Retinal pigment epithelial cell (primary cell): ENCODE measurements around the gene TBC1D1.

ENCODE experiments used
- DNase-seq: peaks from one replicate; pipeline ENCODE4 v3.0.0-alpha.2; 2010; ENCODE audit warnings: low read depth
- H3K4me3 ChIP-seq: 2 replicates; pipeline ENCODE4 v1.5.1; 2011; ENCODE audit warnings: mild to moderate bottlenecking, low read length, control low read depth, moderate library complexity
- TF ChIP-seq, protein P1 (sequence below): conservative IDR thresholded peaks from 2 replicates; pipeline ENCODE4 v1.5.1; 2011; ENCODE audit warnings: low read depth, low read length, control low read depth, inconsistent platforms

Gene TBC1D1

DNA sequence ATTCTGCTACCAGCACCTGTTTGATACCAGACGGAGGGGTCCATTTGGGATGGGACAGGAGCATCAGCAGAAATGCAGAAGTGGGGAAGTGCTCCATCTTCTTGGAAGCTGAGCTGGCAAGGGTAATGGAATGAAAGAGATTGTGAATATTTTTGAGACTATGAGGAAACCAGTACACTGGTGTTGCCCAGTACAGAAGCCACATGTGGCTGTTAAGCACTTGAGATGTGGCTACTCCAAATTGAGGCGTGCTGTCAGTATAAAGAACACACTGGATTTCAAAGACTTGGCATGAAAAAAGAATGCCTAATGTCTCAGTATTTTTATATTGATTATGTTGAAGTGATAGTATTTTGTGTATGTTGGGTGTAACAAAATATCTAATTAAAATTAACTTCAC lies 222.7 kb downstream of the TBC1D1 start:
- no peak overlapping the region for H3K4me3 ChIP-seq
- DNase-seq = no peak
- TF ChIP-seq, protein P1, sequence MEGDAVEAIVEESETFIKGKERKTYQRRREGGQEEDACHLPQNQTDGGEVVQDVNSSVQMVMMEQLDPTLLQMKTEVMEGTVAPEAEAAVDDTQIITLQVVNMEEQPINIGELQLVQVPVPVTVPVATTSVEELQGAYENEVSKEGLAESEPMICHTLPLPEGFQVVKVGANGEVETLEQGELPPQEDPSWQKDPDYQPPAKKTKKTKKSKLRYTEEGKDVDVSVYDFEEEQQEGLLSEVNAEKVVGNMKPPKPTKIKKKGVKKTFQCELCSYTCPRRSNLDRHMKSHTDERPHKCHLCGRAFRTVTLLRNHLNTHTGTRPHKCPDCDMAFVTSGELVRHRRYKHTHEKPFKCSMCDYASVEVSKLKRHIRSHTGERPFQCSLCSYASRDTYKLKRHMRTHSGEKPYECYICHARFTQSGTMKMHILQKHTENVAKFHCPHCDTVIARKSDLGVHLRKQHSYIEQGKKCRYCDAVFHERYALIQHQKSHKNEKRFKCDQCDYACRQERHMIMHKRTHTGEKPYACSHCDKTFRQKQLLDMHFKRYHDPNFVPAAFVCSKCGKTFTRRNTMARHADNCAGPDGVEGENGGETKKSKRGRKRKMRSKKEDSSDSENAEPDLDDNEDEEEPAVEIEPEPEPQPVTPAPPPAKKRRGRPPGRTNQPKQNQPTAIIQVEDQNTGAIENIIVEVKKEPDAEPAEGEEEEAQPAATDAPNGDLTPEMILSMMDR = no peak

DNA sequence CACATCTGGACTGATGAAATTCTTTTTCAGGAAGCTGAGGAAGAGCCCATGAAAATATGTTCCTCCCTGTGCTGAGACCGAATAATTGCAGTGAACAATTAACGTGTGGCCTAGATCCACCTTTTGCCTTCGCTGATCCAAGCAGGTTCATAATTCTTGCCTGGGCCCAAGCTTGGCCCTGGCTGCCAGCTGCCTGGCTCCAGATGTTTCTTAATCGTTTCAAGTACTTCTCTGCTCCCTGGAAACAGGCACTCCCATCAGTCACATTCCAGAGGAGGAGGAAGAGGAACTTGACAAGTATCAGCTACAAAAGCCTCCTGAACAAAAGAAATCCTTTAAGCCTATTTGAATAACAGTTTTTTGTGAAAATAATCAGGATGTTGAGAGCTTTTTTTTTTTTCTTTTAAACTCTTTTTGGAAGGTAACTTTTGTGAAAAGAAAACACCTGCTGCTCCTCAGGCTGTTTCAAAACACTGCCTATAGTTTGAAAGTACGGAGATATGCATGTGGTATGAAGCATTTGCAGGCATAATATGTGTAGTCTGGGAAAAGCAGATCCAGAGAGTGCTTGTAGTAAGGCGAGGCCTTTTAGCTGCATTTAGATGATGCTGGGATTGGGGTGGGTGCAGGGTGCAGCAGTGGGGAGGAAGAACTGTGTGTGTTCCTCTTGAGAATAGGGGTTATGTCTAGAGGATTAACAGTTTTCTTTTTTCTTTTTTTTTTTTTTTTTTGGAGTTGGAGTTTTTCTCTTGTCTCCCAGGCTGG lies 223.7 kb downstream of the TBC1D1 start:
- TF ChIP-seq, protein P1 = no peak
- DNase-seq = no peak
- H3K4me3 ChIP-seq = no peak overlapping the region

DNA sequence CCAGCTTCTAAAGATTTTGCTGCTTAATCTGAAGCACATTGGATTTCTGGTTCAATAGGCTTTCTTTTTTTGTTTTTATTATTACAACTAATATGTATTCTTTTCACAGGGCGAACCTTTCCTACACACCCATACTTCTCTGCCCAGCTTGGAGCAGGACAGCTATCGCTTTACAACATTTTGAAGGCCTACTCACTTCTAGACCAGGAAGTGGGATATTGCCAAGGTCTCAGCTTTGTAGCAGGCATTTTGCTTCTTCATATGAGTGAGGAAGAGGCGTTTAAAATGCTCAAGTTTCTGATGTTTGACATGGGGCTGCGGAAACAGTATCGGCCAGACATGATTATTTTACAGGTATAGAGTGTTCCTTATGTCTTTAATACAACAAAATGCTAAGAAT lies 224.7 kb downstream of the TBC1D1 start:
- TF ChIP-seq, protein P1 = no peak
- no peak for DNase-seq
- no peak overlapping the region for H3K4me3 ChIP-seq

DNA sequence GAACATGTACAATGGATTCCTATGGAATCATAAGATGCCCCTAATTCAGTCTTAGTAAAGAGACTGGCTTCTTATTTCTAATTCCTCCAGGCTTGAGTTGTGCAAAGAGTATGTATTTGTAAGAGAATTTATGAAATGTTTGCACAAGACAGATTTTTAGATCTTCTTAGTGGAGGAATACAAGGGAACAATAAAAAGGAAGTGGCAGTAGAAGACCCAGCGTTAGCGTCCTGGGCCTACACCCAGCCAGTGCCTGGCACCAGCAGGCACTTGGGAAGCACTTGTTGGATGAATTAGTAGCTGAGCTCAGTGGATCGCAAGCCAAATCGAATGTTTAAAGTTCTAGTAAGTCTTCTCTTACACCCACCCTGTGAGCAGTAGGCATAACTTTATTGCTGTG lies 226.7 kb downstream of the TBC1D1 start:
- TF ChIP-seq, protein P1 = no peak
- H3K4me3 ChIP-seq = no peak overlapping the region
- no peak for DNase-seq

DNA sequence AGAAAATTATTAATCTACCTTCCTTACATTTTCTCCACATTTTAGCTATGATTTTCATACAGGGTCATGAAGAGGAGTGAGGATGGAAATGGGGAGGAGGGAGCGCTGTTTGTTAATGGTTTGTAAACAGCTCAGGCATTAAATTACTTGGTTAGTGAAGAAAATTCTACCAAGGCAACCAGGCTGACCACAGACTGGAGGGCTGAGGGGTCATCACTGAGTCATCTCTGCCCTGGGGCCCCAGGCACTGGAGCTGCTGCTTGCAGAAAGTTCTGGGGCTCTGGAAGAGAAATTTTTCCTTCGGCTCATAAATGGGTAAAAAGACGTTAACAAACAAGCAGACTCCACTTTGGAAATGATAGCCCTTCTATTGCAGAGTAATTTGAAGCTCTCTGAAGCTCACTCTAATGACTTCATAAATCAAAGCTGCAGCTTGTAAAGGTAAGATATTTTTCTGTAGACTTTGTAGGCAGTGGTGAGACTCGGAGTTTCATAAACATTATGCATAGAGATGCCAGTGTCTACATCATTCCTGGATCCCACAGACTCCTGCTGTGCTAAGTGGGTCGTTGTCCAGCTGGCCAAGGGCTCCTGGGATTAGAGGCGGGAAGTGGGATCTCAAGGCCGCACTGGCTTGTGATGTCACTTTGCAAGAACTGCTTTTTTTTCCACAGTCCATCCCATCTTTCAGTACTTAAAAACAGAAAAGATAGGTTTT lies 228.9 kb downstream of the TBC1D1 start:
- no peak for DNase-seq

DNA sequence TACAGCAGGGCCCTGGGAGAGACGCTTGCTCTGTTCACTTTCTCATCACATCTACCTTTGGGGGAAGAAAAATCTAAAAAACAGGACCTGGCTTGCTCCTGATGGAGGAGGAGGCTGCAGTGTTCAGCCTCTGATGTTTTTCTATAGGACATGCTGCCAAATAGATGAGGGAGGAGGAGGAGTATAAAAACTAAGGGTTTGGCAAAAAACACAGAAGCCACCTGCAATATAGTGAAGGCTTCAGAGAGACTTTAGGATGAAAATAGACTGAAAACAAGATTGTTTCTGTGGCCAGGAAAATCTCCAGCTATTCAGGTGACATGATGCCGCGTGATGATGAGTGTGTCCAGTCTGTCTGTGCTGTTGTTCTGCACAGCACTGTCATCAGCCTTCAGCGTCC lies 229.9 kb downstream of the TBC1D1 start:
- DNase-seq = no peak
- H3K4me3 ChIP-seq = no peak overlapping the region
- TF ChIP-seq, protein P1 = no peak

More for the DNA sequence above, 228.9 kb downstream of the TBC1D1 start:
- TF ChIP-seq, protein P1 = no peak
- no peak overlapping the region for H3K4me3 ChIP-seq

DNA sequence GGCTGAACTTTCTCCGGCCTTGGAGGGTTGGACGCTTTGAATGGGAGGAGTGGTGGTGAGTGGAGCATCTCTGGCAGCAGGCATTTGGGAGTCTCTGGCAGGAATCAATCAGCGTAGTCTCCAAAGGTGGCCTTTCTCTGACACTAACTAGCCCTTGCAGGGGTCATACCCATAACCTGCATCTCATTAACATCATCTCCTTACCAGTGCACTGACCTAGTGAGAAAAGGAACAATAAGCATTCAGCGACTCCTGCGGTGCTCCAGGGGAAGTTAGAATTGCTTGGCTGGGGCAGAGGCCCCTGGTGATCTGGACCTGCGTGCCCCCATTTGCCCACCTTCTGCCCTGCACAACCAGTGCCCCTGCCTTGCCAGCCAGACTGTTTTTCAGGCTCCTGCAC lies 231.2 kb downstream of the TBC1D1 start:
- no peak for DNase-seq
- TF ChIP-seq, protein P1 = no peak
- H3K4me3 ChIP-seq = no peak overlapping the region
